SK-N-SH (cell line): ENCODE results near the gene RAB6B.

Experiments used
- EP300 ChIP-seq, 2 experiments: IDR thresholded peaks; 2 replicates each; pipeline versions ENCODE4 v1.4.0 to v1.6.1; 2012; ENCODE audit warnings: borderline replicate concordance in 1 of 2, low read depth in 1 of 2, low read length in 1 of 2
- RCOR1 ChIP-seq: fragments of 150-350 bp; IDR thresholded peaks from 2 replicates; pipeline ENCODE4 v1.6.1; 2017; ENCODE audit warnings: antibody characterized with exemption, low read length

DNA sequence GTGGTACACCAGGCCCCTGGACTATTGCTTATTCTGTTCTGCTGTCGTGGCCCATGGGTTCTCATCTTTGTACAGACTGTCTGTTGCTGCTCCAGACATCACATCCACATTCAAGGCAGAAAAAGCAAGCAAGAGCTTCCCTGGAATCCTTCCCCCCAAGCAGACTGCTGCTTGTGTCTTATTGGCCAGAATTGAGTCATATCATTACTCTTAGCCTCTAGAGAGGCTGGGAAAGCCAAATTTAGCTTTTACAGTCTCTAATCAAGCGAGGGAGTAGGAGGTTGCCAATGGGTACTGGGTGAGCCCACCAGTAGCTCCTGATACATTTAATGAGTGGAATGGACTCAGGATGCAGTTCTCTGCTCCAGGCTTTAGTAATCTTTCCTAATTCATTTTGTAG lies 39.4 kb downstream of the RAB6B start:
- TF ChIP-seq EP300 (IDR thresholded peaks at IDR 0.05; ENCODE audit: borderline replicate concordance in 1 of 2, low read depth in 1 of 2, low read length in 1 of 2) (no peak), RCOR1 (no peak)
